GM12891 (cell line): ENCODE data around the gene SAMMSON.

Source experiments
- PAX5 ChIP-seq: IDR thresholded peaks from 2 replicates; pipeline ENCODE4 v1.6.1; 2011; ENCODE audit warnings: low read length, moderate library complexity, mild to moderate bottlenecking; ENCODE audit not compliant: insufficient read depth, severe bottlenecking
- POLR2A ChIP-seq: IDR thresholded peaks from 2 replicates; pipeline ENCODE4 v1.6.1; 2011; ENCODE audit warnings: low read depth, low read length, control low read depth
- POLR2AphosphoS5 ChIP-seq: IDR thresholded peaks from 2 replicates; pipeline ENCODE4 v1.6.1; 2011; ENCODE audit warnings: low read depth, low read length, control low read depth
- POU2F2 ChIP-seq: IDR thresholded peaks from 2 replicates; pipeline ENCODE4 v1.6.1; 2011; ENCODE audit warnings: low read depth, mild to moderate bottlenecking, control low read depth, low read length, moderate library complexity
- SPI1 ChIP-seq: IDR thresholded peaks from 2 replicates; pipeline ENCODE4 v1.6.1; 2011; ENCODE audit warnings: low read depth, low read length, control low read depth
- TAF1 ChIP-seq: IDR thresholded peaks from 2 replicates; pipeline ENCODE4 v1.6.1; 2011; ENCODE audit warnings: low read depth, low read length, control low read depth

- TF ChIP-seq POLR2A (no peak), POLR2AphosphoS5 (no peak), TAF1 (no peak), SPI1 (no peak), PAX5 (no peak), POU2F2 (no peak)
These were observed 486 bp downstream of the SAMMSON start for GRCh38 chr3:70000028-70000410.
